GM12878 (cell line): ENCODE measurements around the gene POLRMT. TPM values are rescaled to one million over a fixed set of nuclear protein-coding genes. Genes with fewer than 3 reads are reported as not detected.
A peak's percentile ranks its signal among the peaks of the same experiment; 100 is the strongest.

Source experiments
- ATAC-seq: fragments of 200-7000 bp; cut with Tn5 transposase; 3 replicates; pipeline ENCODE4 v1.9.1; 2020; ENCODE audit warnings: mild to moderate bottlenecking, moderate library complexity
- BruUV-seq: library from RNA; stranded (reverse); fragments of 400-500 nt; replicated peaks from 2 replicates; lab custom pipeline; 2021; lab: Mats Ljungman, UMichigan
- CTCF ChIA-PET: fragments of 300-600 bp; sonication (Branson Sonifier 250); formaldehyde crosslinking; extraction: SDS; loops from one replicate; lab custom pipeline; 2021; ENCODE audit warnings: inconsistent platforms; lab: Yijun Ruan, JAX
- POLR2A ChIA-PET: fragments of 350-600 bp; formaldehyde crosslinking; extraction: SDS; loops from one replicate; lab custom pipeline; 2021; ENCODE audit warnings: inconsistent platforms; lab: Charles Lee
- RAD21 ChIA-PET: fragments of 300-600 bp; sonication (Branson Sonifier 250); formaldehyde crosslinking; loops from one replicate; lab custom pipeline; 2023; ENCODE audit warnings: antibody characterized with exemption; ENCODE audit not compliant: unreplicated experiment; lab: Charles Lee
- SMC1A ChIA-PET: fragments of 300-600 bp; sonication (Branson Sonifier 250); formaldehyde crosslinking; loops from one replicate; lab custom pipeline; 2023; ENCODE audit not compliant: unreplicated experiment, uncharacterized antibody; lab: Charles Lee
- DNase-seq: peaks from one replicate; pipeline ENCODE4 v3.0.0-alpha.2; 2011; ENCODE audit warnings: low read depth, low spot score
- FAIRE-seq: peaks from 3 replicates; lab custom pipeline; 2011; peaks lifted over from hg19 to GRCh38; lab: Jason Lieb, UNC
- H2AFZ ChIP-seq: 2 replicates; pipeline ENCODE4 v1.6.0; 2011; ENCODE audit warnings: low read depth, low read length, control low read depth; ENCODE audit not compliant: control insufficient read depth
- H3K27ac ChIP-seq: 2 replicates; pipeline ENCODE4 v1.5.1; 2011; ENCODE audit warnings: control low read depth; ENCODE audit not compliant: control insufficient read depth, insufficient read depth
- H3K27me3 ChIP-seq, 2 experiments: replicated peaks in 1 of 2; 2 replicates each; pipeline versions ENCODE4 v1.6.0 to v1.6.1; 2011; ENCODE audit warnings: low read length in 1 of 2; ENCODE audit not compliant: control insufficient read depth in 2 of 2, insufficient read depth in 2 of 2
- H3K36me3 ChIP-seq, 2 experiments: 2 replicates each; pipeline ENCODE4 v1.5.1; 2011; ENCODE audit warnings: low read length in 1 of 2; ENCODE audit not compliant: control insufficient read depth in 2 of 2, insufficient read depth in 2 of 2
- H3K4me1 ChIP-seq: 2 replicates; pipeline ENCODE4 v1.6.1; 2011; ENCODE audit warnings: mild to moderate bottlenecking, low read length, moderate library complexity, mixed read lengths; ENCODE audit not compliant: control insufficient read depth, insufficient read depth
- H3K4me2 ChIP-seq: 2 replicates; pipeline ENCODE4 v1.6.0; 2011; ENCODE audit warnings: control low read depth; ENCODE audit not compliant: control insufficient read depth, insufficient read depth
- H3K4me3 ChIP-seq: fragments of 200-600 bp; sonication (generic); 2 replicates; pipeline ENCODE4 v1.5.1; 2016
- H3K79me2 ChIP-seq: 2 replicates; pipeline ENCODE4 v1.6.0; 2011; ENCODE audit warnings: low read length; ENCODE audit not compliant: control insufficient read depth, insufficient read depth
- H3K9ac ChIP-seq: 2 replicates; pipeline ENCODE4 v1.8.0; 2011; ENCODE audit warnings: low read length, control low read depth, mixed read lengths; ENCODE audit not compliant: control insufficient read depth, insufficient read depth
- H3K9me3 ChIP-seq: replicated peaks from 3 replicates; pipeline ENCODE4 v1.5.1; 2011; ENCODE audit warnings: mild to moderate bottlenecking, low read length; ENCODE audit not compliant: control insufficient read depth, insufficient read depth
- H4K20me1 ChIP-seq: 2 replicates; pipeline ENCODE4 v1.6.0; 2011; ENCODE audit not compliant: control insufficient read depth, insufficient read depth
- ATF2 ChIP-seq: IDR thresholded peaks from 2 replicates; pipeline ENCODE4 v1.6.1; 2012; ENCODE audit warnings: low read length, inconsistent platforms
- BHLHE40 ChIP-seq, 2 experiments: fragments of 450-650 bp in 1 of 2; IDR thresholded peaks; 2 replicates each; pipeline ENCODE4 v1.6.1; 2011 to 2017; ENCODE audit warnings: low read depth in 2 of 2, borderline replicate concordance in 1 of 2, improper control_type of control experiment in 1 of 2, low read length in 1 of 2, mild to moderate bottlenecking in 1 of 2
- CBX5 ChIP-seq: sonication (generic); IDR thresholded peaks from 2 replicates; pipeline ENCODE4 v1.6.1; 2016; ENCODE audit warnings: low read depth, moderate library complexity, mild to moderate bottlenecking, inconsistent platforms
- CEBPZ ChIP-seq: fragments of 150-350 bp; IDR thresholded peaks from 2 replicates; pipeline ENCODE4 v1.6.1; 2016; ENCODE audit warnings: low read depth, low read length
- NBN ChIP-seq: fragments of 450-650 bp; IDR thresholded peaks from 2 replicates; pipeline ENCODE4 v1.6.1; 2016
- POLR2A ChIP-seq: IDR thresholded peaks from 2 replicates; pipeline ENCODE4 v1.6.1; 2011; ENCODE audit warnings: low read depth, mild to moderate bottlenecking, low read length
- RFX5 ChIP-seq: IDR thresholded peaks from 2 replicates; pipeline ENCODE4 v1.6.1; 2011; ENCODE audit warnings: low read depth, low read length, improper control_type of control experiment
- SUPT20H ChIP-seq: IDR thresholded peaks from 2 replicates; pipeline ENCODE4 v1.6.1; 2011; ENCODE audit warnings: low read depth, mild to moderate bottlenecking, low read length, moderate library complexity, borderline replicate concordance; ENCODE audit not compliant: control insufficient read depth
- USF2 ChIP-seq: IDR thresholded peaks from 2 replicates; pipeline ENCODE4 v1.6.1; 2011; ENCODE audit warnings: low read depth, low read length, improper control_type of control experiment, borderline replicate concordance
- ZNF217 ChIP-seq: fragments of 450-650 bp; IDR thresholded peaks from 2 replicates; pipeline ENCODE4 v1.6.1; 2017; ENCODE audit warnings: antibody characterized with exemption, mild to moderate bottlenecking
- WGBS: methylation state at CpG from one replicate; pipeline ENCODE4 v1.1.6; 2016; ENCODE audit warnings: low lambda C conversion rate; ENCODE audit not compliant: insufficient replicate concordance, insufficient coverage; ENCODE audit errors: missing lambda C conversion rate; 5-methylcytosine and 5-hydroxymethylcytosine counted together
- in situ Hi-C: fragments of 300-500 bp; cut with MboI; formaldehyde crosslinking; loops from 9 replicates; pipeline ENCODE4 v1.14.3; 2018; ENCODE audit warnings: mixed read lengths
- intact Hi-C: fragments of 100-400 bp; cut with micrococcal nuclease; formaldehyde crosslinking; loops from one replicate; pipeline ENCODE4 v1.14.2; 2022; ENCODE audit not compliant: unreplicated experiment
- polyA plus RNA-seq, 11 experiments: library from polyadenylated mRNA; depleted of rRNA in 4 of 11; unstranded in 6 of 11; stranded (reverse) in 5 of 11; fragments of >200 nt; fragmentation: Nextera tagmentation in 4 of 11; fragmentation: Illumina TruSeq in 1 of 11; extraction: Ambion mirVana in 4 of 11; extraction: Trizol in 1 of 11; gene quantifications; 1 replicate in 1 of 11; 2 replicates in 10 of 11; pipeline versions ENCODE4 v1.2.1 to v1.2.3, GENCODE V29; 2011 to 2016; ENCODE audit warnings: inconsistent platforms in 2 of 11, missing spikeins in 2 of 11, low read depth in 1 of 11
- total RNA-seq, 4 experiments: library from RNA; depleted of rRNA in 3 of 4; stranded (reverse); fragments of >200 nt in 3 of 4; fragmentation: Illumina TruSeq in 1 of 4; extraction: Trizol in 1 of 4; gene quantifications; 2 replicates each; pipeline versions ENCODE4 v1.2.1 to v1.2.3, GENCODE V29; 2013 to 2021

Gene POLRMT
- total and polyA plus RNA-seq, 10 of the 15 experiments (the other 5 are each of a cell fraction or from before 2014, with no cell fraction given) = 9.9 to 57.6 (median 34.6) TPM

GRCh38 chr19:645912-646778 lies 12.8 kb upstream of the POLRMT start:
- TF ChIP-seq RFX5 (no peak), POLR2A (peak; percentile 45)
- POLR2A ChIA-PET = no interaction called here
- no peak overlapping the region for H3K9ac ChIP-seq
- FAIRE-seq (no peak), DNase-seq (no peak), ATAC-seq (no peak; the same call in 2 of the 3 replicates)
- no peak overlapping the region for H3K27ac ChIP-seq
- intact Hi-C loops (no loop called here), in situ Hi-C loops (no loop called here)
- H2AFZ ChIP-seq = no peak overlapping the region
- H3K4me3 ChIP-seq = no peak overlapping the region
- H3K4me1 ChIP-seq = no peaks in the 10 kb centered on the region
- peaks cover 3 to 32% of the 10 kb centered on the region in 2 experiments; a peak in 3 of 4 replicates for H3K36me3 ChIP-seq
- no peaks in the 10 kb centered on the region for H3K27me3 ChIP-seq
- WGBS = 95% methylated on average over 58 of the region's 62 CpGs
- no peak overlapping the region for H3K4me2 ChIP-seq
- BruUV-seq = no TSS peak
- CTCF ChIA-PET = no interaction called here
- RAD21 ChIA-PET = no interaction called here
- SMC1A ChIA-PET = no interaction called here
- H4K20me1 ChIP-seq = no peaks in the 10 kb centered on the region
- no peaks in the 10 kb centered on the region for H3K79me2 ChIP-seq
- H3K9me3 ChIP-seq = no peaks in the 10 kb centered on the region

GRCh38 chr19:644789-645188 lies 11.5 kb upstream of the POLRMT start:
- ATAC-seq (peak; percentile 11; the same call in 1 of the 3 replicates), FAIRE-seq (no peak), DNase-seq (no peak)
- H3K4me1 ChIP-seq = no peaks in the 10 kb centered on the region
- TF ChIP-seq SUPT20H (no peak), BHLHE40 (IDR thresholded peaks at IDR 0.05; ENCODE audit: borderline replicate concordance in 1 of 2, low read depth in 2 of 2, low read length in 1 of 2) (no peak), CBX5 (no peak), ZNF217 (no peak), NBN (no peak), CEBPZ (no peak), ATF2 (no peak), USF2 (no peak)
- no peak overlapping the region for H3K4me3 ChIP-seq
- no TSS peak for BruUV-seq
- H3K79me2 ChIP-seq = no peaks in the 10 kb centered on the region
- POLR2A ChIA-PET = no interaction called here
- intact Hi-C loops (no loop called here), in situ Hi-C loops (no loop called here)
- no peaks in the 10 kb centered on the region for H3K27me3 ChIP-seq
- no peak overlapping the region for H3K9ac ChIP-seq
- no peaks in the 10 kb centered on the region for H3K9me3 ChIP-seq
- CTCF ChIA-PET = interaction anchor here (0.6 kb wide), 1 partner anchor 73 kb away, joined by 3 read pairs; no protein-coding TSS in a partner anchor
- H4K20me1 ChIP-seq = no peaks in the 10 kb centered on the region
- WGBS = 38% methylated on average over 14 of the region's 14 CpGs
- SMC1A ChIA-PET = no interaction called here
- H2AFZ ChIP-seq = no peak overlapping the region
- H3K27ac ChIP-seq = no peak overlapping the region
- H3K4me2 ChIP-seq = no peak overlapping the region
- RAD21 ChIA-PET = no interaction called here
- H3K36me3 ChIP-seq = peaks cover 0 to 32% of the 10 kb centered on the region in 2 experiments; a peak in 3 of 4 replicates
